Liver (tissue), 10 donors: ENCODE results near the gene OSBPL9. TPM values are rescaled to one million over a fixed set of nuclear protein-coding genes. Genes with fewer than 3 reads are reported as not detected.

ENCODE experiments used
- DNase-seq: peaks from one replicate; pipeline ENCODE4 v3.0.0-alpha.2; 2017; ENCODE audit warnings: low spot score
- H3K27ac ChIP-seq, 2 donors: one replicate each; pipeline ENCODE4 v1.7.0; 2013; ENCODE audit warnings: inconsistent platforms in 2 of 2, low read length in 2 of 2, control low read depth in 1 of 2, low read depth in 1 of 2, mild to moderate bottlenecking in 1 of 2
- H3K27me3 ChIP-seq, 4 donors: one replicate each; pipeline versions ENCODE4 v1.6.1 to v1.7.0; 2013; ENCODE audit warnings: low read length in 3 of 4, inconsistent platforms in 1 of 4, mild to moderate bottlenecking in 1 of 4, moderate library complexity in 1 of 4; ENCODE audit not compliant: control insufficient read depth in 4 of 4, insufficient read depth in 4 of 4
- H3K36me3 ChIP-seq, 4 donors: one replicate each; pipeline versions ENCODE4 v1.6.1 to v1.7.0; 2013; ENCODE audit warnings: low read length in 3 of 4, mild to moderate bottlenecking in 3 of 4, low read depth in 1 of 4, moderate library complexity in 1 of 4; ENCODE audit not compliant: control insufficient read depth in 4 of 4, insufficient read depth in 3 of 4
- H3K4me1 ChIP-seq, 4 donors: one replicate each; pipeline versions ENCODE4 v1.6.1 to v1.7.0; 2013; ENCODE audit warnings: low read length in 3 of 4, mild to moderate bottlenecking in 3 of 4, moderate library complexity in 1 of 4; ENCODE audit not compliant: control insufficient read depth in 4 of 4, insufficient read depth in 4 of 4
- H3K4me3 ChIP-seq, 3 donors: one replicate each; pipeline versions ENCODE4 v1.6.1 to v1.7.0; 2013; ENCODE audit warnings: low read length in 3 of 3, control low read depth in 1 of 3, low read depth in 1 of 3, mild to moderate bottlenecking in 1 of 3
- H3K9ac ChIP-seq, 2 donors: one replicate each; pipeline ENCODE4 v1.7.0; 2013; ENCODE audit warnings: low read length in 2 of 2, mild to moderate bottlenecking in 2 of 2, moderate library complexity in 2 of 2, control low read depth in 1 of 2, low read depth in 1 of 2
- H3K9me3 ChIP-seq, 4 donors: one replicate each; pipeline versions ENCODE4 v1.6.1 to v1.7.0; 2013; ENCODE audit warnings: low read length in 3 of 4; ENCODE audit not compliant: control insufficient read depth in 4 of 4
- FOXA2 ChIP-seq: IDR thresholded peaks from 2 replicates; pipeline ENCODE4 v1.6.1; 2016; ENCODE audit warnings: antibody characterized with exemption
- HNF4G ChIP-seq: IDR thresholded peaks from 2 replicates; pipeline ENCODE4 v1.6.1; 2016; ENCODE audit warnings: antibody characterized with exemption
- WGBS: extraction: QIAGEN DNeasy Blood & Tissue Kit; methylation state at CpG from one replicate; pipeline ENCODE4 v1.1.7; 2013; 5-methylcytosine and 5-hydroxymethylcytosine counted together
- polyA plus RNA-seq, 2 donors: library from polyadenylated mRNA; stranded (reverse) in 1 of 2; unstranded in 1 of 2; fragments of 200-250 nt in 1 of 2; fragments of >200 nt in 1 of 2; fragmentation: Nextera tagmentation in 1 of 2; extraction: Ambion mirVana in 1 of 2; gene quantifications; one replicate each; pipeline versions ENCODE4 v1.2.1 to v1.2.3, GENCODE V29; 2013 to 2015
- small RNA-seq: library from RNA; depleted of rRNA; stranded (forward); fragments of <200 nt; gene quantifications from one replicate; pipeline ENCODE3, GENCODE V24; 2014
- total RNA-seq, 2 donors: library from RNA; depleted of rRNA; stranded (reverse); fragments of >200 nt; gene quantifications; one replicate each; pipeline ENCODE4 v1.2.3, GENCODE V29; 2014
- donor health status: healthy.
- donor health status: healthy.
- donor health status: healthy.
- donor health status: healthy.
- donor health status: healthy.

OSBPL9 gene
- total and polyA plus RNA-seq, 4 donors, result 52.1 to 129 (median 60.4) TPM

- Histone ChIP-seq H3K9me3 (no peaks in the 10 kb centered on the region), H3K4me3 (no peak overlapping the region), H3K27ac (no peak overlapping the region), H3K4me1 (peaks cover 1 to 5% (median 2%) of the 10 kb centered on the region in 4 donors), H3K9ac (no peak overlapping the region), H3K36me3 (peaks cover 9 to 22% (median 20%) of the 10 kb centered on the region in 4 donors), H3K27me3 (no peaks in the 10 kb centered on the region)
- no peak for DNase-seq
- WGBS, result 92% methylated on average over 1 of the region's 1 CpG
- TF ChIP-seq HNF4G (no peak), FOXA2 (no peak)
Observed at GRCh38 chr1:51837243-51837642, 220.4 kb downstream of the OSBPL9 start.

Small RNAs within 50 kb of the gene (small RNA-seq; reads per million reads assigned to genes)
- gene AL050343.2 (not detected), gene RF00568 (not detected)

Other genes starting within 250 kb of the OSBPL9 start
- 10 to 100 TPM; 25.3 to 52.1 TPM for gene EPS15, start 97.8 kb upstream of the OSBPL9 start, total RNA-seq
- 10 to 100 TPM in 1 of 2 donors, 1 to 10 TPM in 1; 8.8 to 13.0 TPM for gene EPS15, start 97.8 kb upstream of the OSBPL9 start, polyA plus RNA-seq